HG03045 (cell line): ENCODE results near the gene RCE1.

Source experiments
- ATAC-seq: cut with Tn5 transposase; IDR thresholded peaks from one replicate; pipeline ENCODE4 v1.9.1; 2021; ENCODE audit warnings: mild to moderate bottlenecking, moderate library complexity; ENCODE audit not compliant: unreplicated experiment

The RCE1 gene

GRCh38 chr11:66844496-66845142 is 1.4 kb downstream of the RCE1 start:
- no peak for ATAC-seq

DNA sequence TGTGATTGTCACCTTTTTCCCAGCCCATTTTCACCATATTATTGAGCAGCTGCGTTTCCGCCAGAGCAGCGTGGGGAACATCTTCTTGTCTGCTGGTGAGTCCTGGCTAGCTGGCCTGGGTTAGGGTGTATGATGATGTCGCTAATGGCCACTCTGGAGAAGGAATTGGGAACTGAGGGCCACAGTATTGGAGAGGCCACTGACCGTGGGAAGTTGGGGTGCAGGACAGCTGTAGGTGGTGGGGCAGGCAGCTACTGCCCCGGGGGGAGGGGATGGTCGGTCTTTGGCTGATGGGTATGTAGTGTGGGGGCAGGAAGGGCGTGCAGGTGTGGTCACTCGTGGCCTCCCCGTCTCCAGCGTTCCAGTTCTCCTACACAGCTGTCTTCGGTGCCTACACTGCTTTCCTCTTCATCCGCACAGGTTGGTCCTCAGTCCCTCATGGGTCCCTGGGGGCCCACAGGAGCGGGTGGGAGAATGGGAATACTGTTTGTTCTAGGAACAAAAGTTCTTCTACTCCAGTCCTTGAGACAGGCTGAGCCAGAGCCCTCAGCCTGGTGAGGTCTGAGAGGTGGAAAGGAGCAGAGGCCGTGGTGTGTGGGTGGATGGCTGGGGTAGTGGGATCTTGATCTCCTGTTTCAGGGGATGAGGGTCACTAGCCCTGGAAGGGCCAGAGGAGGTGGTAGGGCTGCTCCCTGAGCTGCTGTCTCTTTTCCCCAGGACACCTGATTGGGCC is 2.1 kb downstream of the RCE1 start:
- ATAC-seq = no peak

- no peak for ATAC-seq
Observed at GRCh38 chr11:66845876-66846212, 2.6 kb downstream of the RCE1 start.

DNA sequence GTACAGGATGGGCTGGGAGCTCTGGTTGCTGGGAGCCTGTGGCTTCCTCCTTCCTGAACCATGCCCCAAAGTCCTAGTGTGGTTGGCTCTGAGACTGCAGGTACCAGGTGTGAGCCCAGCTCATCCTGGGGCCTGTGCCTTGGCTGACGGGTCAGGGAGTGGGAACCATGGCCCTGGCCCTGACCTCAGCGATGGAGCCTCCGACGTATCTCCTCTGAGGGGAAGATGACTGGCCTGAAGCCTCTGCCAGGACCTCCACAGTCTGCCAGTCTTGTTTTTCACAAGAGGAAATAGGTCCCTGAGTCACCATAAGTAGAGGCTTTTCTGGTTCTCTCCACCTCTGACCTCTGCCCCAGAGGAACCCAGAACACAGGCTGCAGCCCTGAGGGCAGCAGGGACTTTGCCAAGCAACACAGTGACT is 3.4 kb downstream of the RCE1 start:
- no peak for ATAC-seq

- ATAC-seq = no peak
Observed at GRCh38 chr11:66847461-66848232, 4.4 kb downstream of the RCE1 start.

- no peak for ATAC-seq
Observed at GRCh38 chr11:66848671-66849500, 5.6 kb downstream of the RCE1 start.

GRCh38 chr11:66849501-66850234 is 6.4 kb downstream of the RCE1 start:
- ATAC-seq = no peak

- no peak for ATAC-seq
Observed at GRCh38 chr11:66850235-66850587, 7.0 kb downstream of the RCE1 start.

- no peak for ATAC-seq
Observed at GRCh38 chr11:66850588-66851238, 7.5 kb downstream of the RCE1 start.

GRCh38 chr11:66851239-66851596 is 8.0 kb downstream of the RCE1 start:
- ATAC-seq = no peak

- no peak for ATAC-seq
Observed at GRCh38 chr11:66851698-66852465, 8.6 kb downstream of the RCE1 start.

DNA sequence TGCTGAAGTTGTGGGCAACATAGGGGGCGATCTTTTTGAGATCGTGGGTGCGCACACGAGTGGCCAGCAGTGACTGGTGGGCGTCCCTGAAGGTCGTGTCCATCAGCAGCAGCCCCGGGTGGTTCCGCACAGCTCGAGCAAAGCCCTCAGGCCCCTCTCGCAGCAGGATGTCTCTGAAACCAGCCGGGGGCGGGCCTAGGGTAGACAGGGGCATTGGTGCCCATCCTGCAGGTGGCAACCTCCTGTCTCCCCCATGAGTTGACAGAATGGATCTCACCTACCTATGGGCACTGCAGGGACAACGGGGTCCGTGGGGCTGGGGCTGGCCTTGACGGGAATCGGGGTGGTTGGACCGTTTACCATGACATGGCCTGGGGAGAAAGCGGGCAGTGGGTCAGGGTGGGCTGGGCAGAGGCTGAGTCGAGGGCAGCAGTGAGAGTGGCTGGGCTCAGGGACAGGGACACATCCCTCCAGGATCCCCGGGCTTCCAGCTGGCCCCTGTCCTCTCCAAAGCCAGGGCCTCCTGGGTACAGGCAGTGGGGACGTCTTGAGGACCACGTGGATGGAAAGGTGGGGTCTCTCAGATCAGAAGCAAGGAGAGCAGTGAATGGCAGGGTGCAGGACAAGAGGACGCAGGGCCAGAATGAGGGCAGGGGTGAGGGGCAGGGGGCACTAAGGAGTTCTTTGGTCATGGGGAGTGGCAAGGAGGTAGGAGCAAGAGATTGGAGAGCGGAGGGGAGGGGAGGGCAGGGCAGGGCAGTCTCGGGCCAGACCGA is 9.4 kb downstream of the RCE1 start:
- ATAC-seq = no peak

GRCh38 chr11:66853242-66854229 is 10.3 kb downstream of the RCE1 start:
- no peak for ATAC-seq

DNA sequence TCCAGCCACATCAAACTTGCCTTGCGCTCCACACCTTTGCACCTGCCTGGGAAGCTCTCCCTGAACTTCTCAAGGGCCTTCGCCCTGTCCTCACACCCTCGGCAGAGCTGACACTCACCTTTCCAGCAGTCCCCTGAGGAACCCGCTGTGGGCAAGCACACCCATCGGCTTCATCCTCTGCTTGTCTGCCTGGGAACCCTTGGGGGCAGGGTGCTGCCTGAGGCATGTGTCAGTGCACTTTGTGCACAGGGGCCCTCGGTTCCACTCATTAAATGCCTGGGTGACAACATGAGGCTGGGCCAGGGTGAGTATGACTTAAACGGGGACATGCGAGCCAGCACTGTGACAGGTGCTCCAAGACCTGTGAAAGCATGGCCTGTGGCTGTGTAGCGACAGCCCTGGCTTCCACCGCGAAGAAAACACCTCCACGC is 11.0 kb downstream of the RCE1 start:
- ATAC-seq = no peak

DNA sequence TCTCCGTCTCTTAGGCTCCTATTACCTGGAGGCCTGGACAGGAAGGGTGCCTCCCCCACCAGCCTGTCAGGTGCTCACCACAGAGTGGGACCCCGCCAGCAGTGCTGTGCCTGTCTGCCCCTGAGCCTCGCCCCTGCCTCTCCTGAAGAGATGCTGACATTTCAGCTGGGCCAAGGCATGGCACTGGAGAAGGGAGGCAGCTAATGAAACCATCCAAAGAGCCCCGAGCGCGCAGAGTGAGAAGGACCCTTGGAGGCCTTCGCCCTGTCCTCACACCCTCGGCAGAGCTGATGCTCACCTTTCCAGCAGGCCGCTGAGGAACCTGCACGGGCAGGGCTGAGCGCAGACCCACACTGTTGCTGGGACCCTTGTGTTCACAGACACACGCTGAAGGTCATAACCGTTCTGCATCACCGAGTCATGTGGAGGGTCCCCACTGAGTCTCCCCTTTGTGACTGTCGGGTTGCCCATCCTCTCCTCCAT is 11.5 kb downstream of the RCE1 start:
- ATAC-seq = no peak

DNA sequence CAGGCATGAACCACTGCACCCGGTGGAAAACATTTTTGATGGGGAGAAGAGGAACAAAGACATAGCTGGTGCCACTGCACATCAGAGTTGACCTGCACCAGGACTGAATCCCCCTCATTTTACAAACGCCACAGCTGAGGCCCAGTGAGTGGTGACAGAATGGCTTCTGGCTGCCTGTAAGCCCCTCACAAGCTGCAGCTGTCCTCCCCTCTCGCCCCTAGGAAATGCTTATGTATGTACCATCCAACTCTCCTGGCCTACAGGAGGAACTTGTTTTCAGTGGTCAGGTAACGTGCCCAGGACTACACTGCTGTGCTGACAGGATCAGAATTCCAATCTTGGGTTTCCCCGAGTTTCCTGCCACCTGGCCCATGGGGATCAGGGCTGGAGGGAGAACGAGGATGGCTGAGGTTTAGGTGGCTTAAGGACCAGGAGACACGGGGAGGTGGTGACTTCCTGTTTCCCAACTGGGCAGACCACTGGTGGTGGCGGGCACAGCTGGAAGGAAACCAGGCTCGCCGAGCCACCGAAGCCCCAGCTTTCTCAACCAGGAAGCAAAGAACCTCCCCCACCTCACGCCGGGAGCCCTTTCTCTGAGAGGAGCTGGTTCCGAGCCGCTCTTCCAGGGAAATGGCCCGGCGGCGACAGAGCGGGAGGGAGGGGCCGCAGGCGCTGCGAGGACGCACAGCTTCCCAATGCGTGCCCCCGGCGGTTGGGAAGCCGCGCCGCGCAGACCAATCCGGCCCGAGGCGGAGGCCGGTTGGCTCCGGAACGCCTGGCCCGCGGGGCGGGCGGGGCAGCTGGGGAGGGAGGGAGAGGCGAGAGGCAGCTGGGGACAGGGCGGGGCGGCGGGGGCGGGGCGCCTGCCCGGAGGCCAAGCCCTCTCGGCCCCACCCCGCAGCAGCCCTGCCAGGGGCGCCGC is 12.6 kb downstream of the RCE1 start:
- ATAC-seq = peak; percentile 64
